K562 (cell line): Measurements from ENCODE around the gene ANXA4. TPM values are rescaled to one million over a fixed set of nuclear protein-coding genes. Genes with fewer than 3 reads are reported as not detected.

Experiments used
- ATAC-seq: fragments of 200-7000 bp; cut with Tn5 transposase; 3 replicates; pipeline ENCODE4 v1.9.1; 2020; ENCODE audit warnings: moderate library complexity
- BruUV-seq: library from RNA; stranded (reverse); fragments of 400-500 nt; replicated peaks from 2 replicates; lab custom pipeline; 2021; lab: Mats Ljungman, UMichigan
- CTCF ChIA-PET: fragments of 300-600 bp; formaldehyde crosslinking; extraction: SDS; loops from one replicate; lab custom pipeline; 2021; ENCODE audit warnings: low intra/inter-chr PET ratio; lab: Yijun Ruan, JAX
- POLR2A ChIA-PET: fragments of 300-600, 350-650 bp; sonication (Branson Sonifier 250); formaldehyde crosslinking; extraction: SDS; loops from one replicate; lab custom pipeline; 2021; ENCODE audit warnings: antibody characterized with exemption, inconsistent platforms; lab: Yijun Ruan, JAX
- DNase-seq, 4 experiments: peaks; one replicate each; pipeline versions ENCODE4 v3.0.0 to v3.0.0-alpha.2; 2011 to 2018; ENCODE audit warnings: low spot score in 3 of 4, mixed read lengths in 3 of 4; ENCODE audit errors: extremely low read depth in 1 of 4
- FAIRE-seq: peaks from 2 replicates; lab custom pipeline; 2011; peaks lifted over from hg19 to GRCh38; lab: Jason Lieb, UNC
- H2AFZ ChIP-seq: 2 replicates; pipeline ENCODE4 v1.6.0; 2011; ENCODE audit warnings: low read depth, low read length, control low read depth, inconsistent platforms
- H3K27ac ChIP-seq: fragments of 200-600 bp; 3 replicates; pipeline ENCODE4 v1.8.0; 2011; ENCODE audit warnings: low read depth, mild to moderate bottlenecking, control low read depth, inconsistent platforms, low read length, moderate library complexity, mixed read lengths; ENCODE audit errors: extremely low read depth
- H3K27me3 ChIP-seq, 2 experiments: fragments of 300-600 bp in 1 of 2; 2 replicates in 1 of 2; 3 replicates in 1 of 2; pipeline versions ENCODE4 v1.6.0 to v1.8.0; 2011; ENCODE audit warnings: inconsistent platforms in 2 of 2, low read length in 2 of 2, mild to moderate bottlenecking in 1 of 2, mixed read lengths in 1 of 2, moderate library complexity in 1 of 2; ENCODE audit not compliant: control insufficient read depth in 2 of 2, insufficient read depth in 2 of 2
- H3K36me3 ChIP-seq: fragments of 300-600 bp; 3 replicates; pipeline ENCODE4 v1.8.0; 2011; ENCODE audit warnings: mild to moderate bottlenecking, low read length, inconsistent platforms; ENCODE audit not compliant: control insufficient read depth, insufficient read depth
- H3K4me1 ChIP-seq, 2 experiments: fragments of 200-600 bp in 1 of 2; replicated peaks in 1 of 2; 2 replicates in 1 of 2; 3 replicates in 1 of 2; pipeline versions ENCODE4 v1.5.1 to v1.8.0; 2011; ENCODE audit warnings: inconsistent platforms in 2 of 2, low read length in 2 of 2, mild to moderate bottlenecking in 1 of 2, mixed read lengths in 1 of 2, moderate library complexity in 1 of 2; ENCODE audit not compliant: control insufficient read depth in 2 of 2, insufficient read depth in 2 of 2
- H3K4me2 ChIP-seq: 2 replicates; pipeline ENCODE4 v1.6.1; 2011; ENCODE audit warnings: low read length, control low read depth, inconsistent platforms, mixed read lengths; ENCODE audit not compliant: insufficient read depth
- H3K4me3 ChIP-seq: fragments of 200-600 bp; sonication (generic), shearing (Covaris generic); 2 replicates; pipeline ENCODE4 v1.5.1; 2016; ENCODE audit warnings: control low read depth, inconsistent platforms
- H3K79me2 ChIP-seq: fragments of 200-600 bp; 3 replicates; pipeline ENCODE4 v1.8.0; 2011; ENCODE audit warnings: low read length, inconsistent platforms; ENCODE audit not compliant: control insufficient read depth, insufficient read depth
- H3K9ac ChIP-seq, 2 experiments: 2 replicates each; pipeline versions ENCODE4 v1.6.0 to v1.6.1; 2011; ENCODE audit warnings: low read depth in 2 of 2, low read length in 2 of 2, control low read depth in 1 of 2, inconsistent platforms in 1 of 2, mild to moderate bottlenecking in 1 of 2, mixed read lengths in 1 of 2; ENCODE audit not compliant: insufficient read depth in 1 of 2
- H3K9me1 ChIP-seq: one replicate; pipeline ENCODE4 v1.6.0; 2011; ENCODE audit warnings: inconsistent platforms, mild to moderate bottlenecking, low read length, moderate library complexity; ENCODE audit not compliant: control insufficient read depth, insufficient read depth
- H3K9me3 ChIP-seq: replicated peaks from 2 replicates; pipeline ENCODE4 v1.5.1; 2011; ENCODE audit warnings: low read depth, low read length, inconsistent platforms; ENCODE audit not compliant: control insufficient read depth, insufficient read depth
- H4K20me1 ChIP-seq: replicated peaks from 2 replicates; pipeline ENCODE4 v1.6.1; 2011; ENCODE audit warnings: low read length, inconsistent platforms, mixed read lengths; ENCODE audit not compliant: control insufficient read depth, insufficient read depth
- ADNP ChIP-seq: fragments of 200-800 bp; sonication (Bioruptor generic); IDR thresholded peaks from 2 replicates; pipeline ENCODE4 v1.6.1; 2016; ENCODE audit warnings: missing genetic modification characterization, missing compliant biosample characterization
- BRD9 ChIP-seq: fragments of 450-650 bp; IDR thresholded peaks from 2 replicates; pipeline ENCODE4 v1.6.1; 2018; ENCODE audit warnings: low read depth; ENCODE audit not compliant: partially characterized antibody
- MYBL2 ChIP-seq, 2 experiments: fragments of 450-650 bp in 1 of 2; sonication (generic) in 1 of 2; formaldehyde crosslinking in 1 of 2; IDR thresholded peaks; 2 replicates each; pipeline versions ENCODE4 v1.6.1 to v1.8.1; 2017 to 2022; ENCODE audit warnings: borderline replicate concordance in 1 of 2, inconsistent platforms in 1 of 2, low read depth in 1 of 2, mild to moderate bottlenecking in 1 of 2, missing genetic modification reagents in 1 of 2, moderate library complexity in 1 of 2
- SIN3A ChIP-seq, 2 experiments: fragments of 150-350 bp in 1 of 2; IDR thresholded peaks; 2 replicates each; pipeline ENCODE4 v1.6.1; 2011 to 2016; ENCODE audit warnings: borderline replicate concordance in 2 of 2, low read depth in 2 of 2, low read length in 2 of 2, mild to moderate bottlenecking in 2 of 2, moderate library complexity in 2 of 2; ENCODE audit not compliant: control insufficient read depth in 1 of 2
- SOX6 ChIP-seq: fragments of 450-650 bp; IDR thresholded peaks from 2 replicates; pipeline ENCODE4 v1.6.1; 2014; ENCODE audit warnings: mild to moderate bottlenecking
- ZNF23 ChIP-seq: fragments of 250-450 bp; sonication (Bioruptor Pico); IDR thresholded peaks from 2 replicates; pipeline ENCODE4 v1.4.0; 2020; ENCODE audit warnings: mild to moderate bottlenecking
- WGBS: fragments of 100-300 bp; shearing (Covaris generic); methylation state at CpG from one replicate; pipeline ENCODE4 v1.1.6; 2016; ENCODE audit warnings: low coverage, mixed read lengths; ENCODE audit not compliant: insufficient coverage; ENCODE audit errors: missing lambda C conversion rate; 5-methylcytosine and 5-hydroxymethylcytosine counted together
- in situ Hi-C: fragments of 300-500 bp; cut with MboI; formaldehyde crosslinking; loops from 4 replicates; pipeline ENCODE4 v1.15.0; 2018; ENCODE audit warnings: inconsistent platforms, mixed read lengths
- intact Hi-C: fragments of 100-400 bp; cut with micrococcal nuclease; formaldehyde crosslinking; loops from 2 replicates; pipeline ENCODE4 v1.14.2; 2022
- polyA plus RNA-seq, 8 experiments: library from polyadenylated mRNA; depleted of rRNA in 4 of 8; stranded (reverse) in 5 of 8; unstranded in 3 of 8; fragments of >200 nt; fragmentation: Nextera tagmentation in 2 of 8; fragmentation: Illumina TruSeq in 1 of 8; extraction: Ambion mirVana in 2 of 8; extraction: Trizol in 1 of 8; gene quantifications; 2 replicates each; pipeline versions ENCODE4 v1.2.1 to v1.2.3, GENCODE V29; 2011 to 2014; ENCODE audit warnings: inconsistent platforms in 1 of 8, missing spikeins in 1 of 8
- total RNA-seq, 7 experiments: library from RNA; depleted of rRNA in 6 of 7; stranded (reverse); fragments of >200 nt in 6 of 7; fragmentation: Illumina TruSeq in 2 of 7; extraction: Trizol in 2 of 7; gene quantifications; 2 replicates each; pipeline versions ENCODE4 v1.2.1 to v1.2.3, GENCODE V29; 2011 to 2021; ENCODE audit warnings: low replicate concordance in 1 of 7

Gene ANXA4
- total and polyA plus RNA-seq, 9 of the 15 experiments (the other 6 are each of a cell fraction or from before 2014, with no cell fraction given), result 3.4 to 13.6 (median 11.6) TPM

- no TSS peak for BruUV-seq
- no peak for DNase-seq
- H3K9me1 ChIP-seq, result no peaks in the 10 kb centered on the region
- no peak overlapping the region for H3K9ac ChIP-seq
- no peaks in the 10 kb centered on the region for H4K20me1 ChIP-seq
- 63% methylated on average over 1 of the region's 1 CpG for WGBS
- POLR2A ChIA-PET, result no interaction called here
- H2AFZ ChIP-seq, result no peak overlapping the region
- FAIRE-seq, result no peak
- H3K27me3 ChIP-seq, result no peaks in the 10 kb centered on the region
- no peak overlapping the region for H3K4me2 ChIP-seq
- CTCF ChIA-PET, result no interaction called here
- no peaks in the 10 kb centered on the region for H3K36me3 ChIP-seq
- no peak for TF ChIP-seq SIN3A (IDR thresholded peaks at IDR 0.05; ENCODE audit: borderline replicate concordance in 2 of 2, control insufficient read depth in 1 of 2, low read depth in 2 of 2, low read length in 2 of 2)
- TF ChIP-seq ADNP, result 0 out of 2 replicates have a peak, but pooled peaks have one; percentile 7
- peak; percentile 30; the same call in 1 of the 2 replicates for TF ChIP-seq ZNF23 (CRISPR knock-in tag)
- TF ChIP-seq SOX6, result peak; percentile 70; the same call in 1 of the 2 replicates
- no peak for TF ChIP-seq MYBL2 (IDR thresholded peaks at IDR 0.05; ENCODE audit: low read depth)
- TF ChIP-seq MYBL2 (CRISPR knock-in tag; IDR thresholded peaks at IDR 0.05; ENCODE audit: borderline replicate concordance), result no peak
- TF ChIP-seq BRD9, result no peak
- in situ Hi-C loops (no loop called here), intact Hi-C loops (no loop called here)
- H3K4me3 ChIP-seq, result no peak overlapping the region
- H3K27ac ChIP-seq, result no peak overlapping the region
- no peaks in the 10 kb centered on the region for H3K9me3 ChIP-seq
- H3K4me1 ChIP-seq, result peaks cover 14 to 21% of the 10 kb centered on the region in 2 experiments; a peak in 4 of 5 replicates
- H3K79me2 ChIP-seq, result no peaks in the 10 kb centered on the region
- no peak for ATAC-seq
These were observed 27.3 kb downstream of the ANXA4 start for GRCh38 chr2:69769272-69769671.
